ENCODE measurements around the gene GP9.
"Not testable (repeated sequence)": the region's sequence is repeated elsewhere in the genome, so short reads cannot be mapped to it uniquely, and the experiment has no call there.

Gene GP9

GRCh38 chr3:129052675-129053074 lies 7.9 kb upstream of the GP9 start:
- no peak for DNase-seq

GRCh38 chr3:129054605-129055104 lies 5.9 kb upstream of the GP9 start:
- no peak for DNase-seq

DNA sequence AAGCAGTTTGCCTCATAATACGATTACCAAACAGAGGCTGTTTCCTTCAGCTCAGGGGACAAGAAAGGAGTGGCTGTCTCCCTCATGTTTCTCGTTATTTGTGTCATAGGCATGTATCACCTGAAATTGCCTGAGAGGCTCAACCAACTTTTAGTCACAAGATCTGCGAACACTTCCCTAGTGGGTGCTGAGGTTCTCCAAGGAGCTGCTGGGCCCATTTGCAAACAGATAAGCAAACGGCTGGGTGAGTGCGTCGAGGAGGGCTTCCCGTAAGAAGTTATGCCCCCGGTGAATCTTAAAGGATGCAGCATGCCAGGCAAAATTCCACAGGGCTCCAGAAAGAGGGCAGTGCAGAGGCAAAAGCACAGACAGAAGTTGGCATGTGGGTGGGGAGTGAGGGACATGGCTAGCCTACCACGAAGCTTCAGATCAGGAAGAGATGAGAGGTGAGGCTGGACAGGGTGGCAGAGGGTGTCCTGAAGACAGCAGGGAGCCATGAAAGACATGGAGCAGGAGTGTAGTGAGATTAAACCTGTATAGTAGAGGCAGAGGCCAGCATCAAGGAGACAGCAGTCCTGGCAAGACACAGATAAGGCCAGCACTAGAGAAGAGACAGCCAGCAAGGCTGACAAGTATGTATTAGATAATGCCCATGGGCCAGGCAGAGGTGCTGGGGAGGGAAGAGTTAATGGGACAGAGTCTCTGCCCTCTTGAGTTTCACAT lies 4.0 kb upstream of the GP9 start:
- DNase-seq = no peak

DNA sequence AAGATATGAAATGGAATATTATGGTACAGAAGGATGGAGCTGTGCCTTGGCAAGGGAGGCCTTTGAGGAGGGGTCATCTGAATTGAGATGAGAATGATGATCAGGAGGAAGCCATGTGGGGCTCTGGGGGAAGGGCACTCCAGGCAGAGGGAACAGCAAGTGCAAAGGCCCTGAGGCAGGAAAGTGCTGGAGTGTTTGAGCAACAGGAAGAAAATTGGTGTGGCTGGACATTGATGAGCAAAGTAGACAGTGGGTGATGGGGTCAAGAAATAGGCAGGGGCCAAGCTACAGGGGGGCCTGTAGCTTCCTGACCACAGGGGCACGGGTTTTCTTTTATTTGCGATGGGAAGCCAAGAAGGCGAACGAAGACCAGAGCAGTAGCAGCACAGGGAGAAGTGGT lies 3.3 kb upstream of the GP9 start:
- DNase-seq = no peak

GRCh38 chr3:129058441-129059200 lies 2.0 kb upstream of the GP9 start:
- DNase-seq = no peak

DNA sequence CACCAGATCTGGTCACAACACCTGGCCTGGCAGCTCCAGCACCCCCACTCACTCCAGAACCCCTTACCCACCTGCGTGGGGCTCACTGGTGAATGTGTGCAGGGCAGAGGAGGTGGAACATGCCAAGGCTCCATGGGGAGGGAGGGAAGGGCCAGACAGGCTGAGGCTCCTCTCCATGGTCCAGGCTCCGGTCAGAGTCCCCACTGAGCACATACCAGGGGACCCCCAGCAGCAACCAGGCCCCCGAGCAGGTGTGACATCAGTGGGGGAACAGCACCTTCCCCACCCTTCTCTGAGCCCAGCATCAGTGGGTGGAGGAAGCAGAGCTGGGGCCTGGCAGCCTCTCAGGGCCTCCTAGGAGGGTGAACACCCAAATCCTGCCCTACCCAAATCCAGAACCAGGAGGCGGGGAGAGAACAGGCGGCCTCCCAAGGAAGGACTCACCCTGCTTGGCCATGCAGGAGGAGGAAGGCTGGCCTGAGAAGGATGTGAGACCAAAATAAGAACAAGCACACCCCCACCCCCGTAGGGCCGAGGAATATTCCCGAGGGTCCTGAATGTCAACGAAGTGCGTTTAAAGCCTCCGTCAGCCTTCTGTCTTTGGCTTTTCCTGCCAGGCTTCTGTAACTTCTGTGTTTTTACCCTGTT lies 1.1 kb upstream of the GP9 start:
- DNase-seq = no peak

DNA sequence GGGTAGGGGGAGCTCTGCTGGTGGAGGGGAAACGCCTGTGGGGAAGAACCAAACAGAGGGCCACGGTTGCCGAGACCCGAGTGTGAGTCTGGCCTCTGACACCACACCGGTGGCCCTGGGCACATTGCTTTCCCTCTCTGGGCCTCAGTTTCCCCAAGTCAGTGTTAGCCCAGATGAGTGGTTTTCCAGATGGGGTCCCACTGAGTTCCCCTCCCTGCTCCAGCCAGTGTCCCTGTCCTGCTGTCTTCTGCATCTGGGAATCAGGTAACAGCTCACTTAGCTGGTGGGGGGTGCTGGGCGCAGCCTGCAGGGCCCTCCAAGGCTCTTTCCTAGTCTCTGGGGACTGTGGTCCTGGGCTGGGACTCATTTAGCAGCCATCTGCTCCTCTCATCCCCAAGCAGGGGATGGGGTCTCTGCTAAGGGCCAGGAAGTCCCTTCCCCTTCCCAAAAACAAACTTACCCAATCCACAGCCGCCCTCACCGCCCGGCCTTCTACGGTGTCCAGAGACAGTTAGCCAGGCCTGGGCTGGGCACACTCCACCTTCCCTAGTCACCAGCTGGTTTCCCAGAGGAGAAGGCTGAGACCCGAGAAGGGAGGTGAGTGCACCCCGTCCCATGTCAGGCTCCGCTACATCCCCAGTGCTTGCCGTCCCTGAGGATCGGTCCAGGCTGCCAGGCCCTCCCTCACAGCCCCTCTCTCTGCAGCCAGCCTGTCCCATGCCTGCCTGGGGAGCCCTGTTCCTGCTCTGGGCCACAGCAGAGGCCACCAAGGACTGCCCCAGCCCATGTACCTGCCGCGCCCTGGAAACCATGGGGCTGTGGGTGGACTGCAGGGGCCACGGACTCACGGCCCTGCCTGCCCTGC lies 676 bp downstream of the GP9 start:
- DNase-seq = no peak

GRCh38 chr3:129061888-129062834 lies 1.6 kb downstream of the GP9 start:
- no peak for DNase-seq

DNA sequence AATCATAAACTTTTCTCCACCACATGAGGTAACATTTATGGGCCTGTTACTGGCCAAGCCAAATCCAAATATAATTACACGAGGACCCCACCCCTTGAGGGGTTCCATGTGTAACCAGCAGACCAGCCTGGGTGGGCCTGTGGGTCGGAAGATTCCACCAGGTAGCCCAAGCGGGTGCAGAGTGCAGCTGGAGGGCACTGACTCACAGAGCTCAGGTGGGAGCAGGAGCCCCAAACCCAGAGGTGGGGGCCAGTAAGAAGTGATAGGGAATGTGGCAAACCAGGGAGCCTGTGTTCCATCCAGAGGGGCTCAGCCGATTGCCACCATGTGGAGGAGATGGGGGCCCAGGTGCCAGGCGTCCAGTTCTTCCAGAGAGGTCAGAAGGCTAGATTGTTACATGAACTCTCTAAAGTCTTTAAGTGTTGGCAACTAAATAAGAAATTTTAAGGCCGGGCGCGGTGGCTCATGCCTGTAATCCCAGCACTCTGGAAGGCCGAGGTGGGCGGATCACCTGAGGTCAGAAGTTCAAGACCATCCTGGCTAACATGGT lies 2.6 kb downstream of the GP9 start:
- DNase-seq = no peak

DNA sequence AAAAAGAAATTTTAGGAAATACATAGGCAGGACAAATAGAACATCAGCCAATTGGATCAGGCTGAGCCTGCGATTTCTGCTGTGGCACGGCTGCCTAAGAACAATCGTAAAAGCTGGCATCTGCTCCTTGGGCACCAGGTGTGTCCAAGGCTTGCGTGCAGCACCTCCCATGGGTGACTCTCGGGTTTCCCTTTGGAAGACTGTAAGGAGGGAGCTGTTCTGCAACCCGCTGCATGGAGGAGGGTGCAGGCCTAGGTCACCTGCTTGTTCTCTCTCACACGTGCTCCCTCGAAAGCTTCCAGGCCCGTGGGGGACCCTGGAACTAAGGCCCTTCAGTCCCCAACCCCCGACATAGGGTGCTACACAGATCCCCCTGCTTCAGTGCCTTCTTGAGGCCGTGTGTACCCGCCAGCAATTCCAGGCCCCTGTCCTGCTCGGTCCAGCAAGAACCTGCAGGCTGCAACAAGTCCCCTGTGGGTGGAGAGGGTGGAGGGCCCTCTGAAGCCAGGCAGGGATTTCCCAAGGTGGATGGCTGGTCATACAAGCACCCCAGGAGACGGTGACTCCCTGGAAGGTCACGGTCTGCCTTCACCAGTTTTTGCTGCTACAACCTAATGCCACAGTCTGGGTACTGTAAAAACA lies 3.4 kb downstream of the GP9 start:
- no peak for DNase-seq

DNA sequence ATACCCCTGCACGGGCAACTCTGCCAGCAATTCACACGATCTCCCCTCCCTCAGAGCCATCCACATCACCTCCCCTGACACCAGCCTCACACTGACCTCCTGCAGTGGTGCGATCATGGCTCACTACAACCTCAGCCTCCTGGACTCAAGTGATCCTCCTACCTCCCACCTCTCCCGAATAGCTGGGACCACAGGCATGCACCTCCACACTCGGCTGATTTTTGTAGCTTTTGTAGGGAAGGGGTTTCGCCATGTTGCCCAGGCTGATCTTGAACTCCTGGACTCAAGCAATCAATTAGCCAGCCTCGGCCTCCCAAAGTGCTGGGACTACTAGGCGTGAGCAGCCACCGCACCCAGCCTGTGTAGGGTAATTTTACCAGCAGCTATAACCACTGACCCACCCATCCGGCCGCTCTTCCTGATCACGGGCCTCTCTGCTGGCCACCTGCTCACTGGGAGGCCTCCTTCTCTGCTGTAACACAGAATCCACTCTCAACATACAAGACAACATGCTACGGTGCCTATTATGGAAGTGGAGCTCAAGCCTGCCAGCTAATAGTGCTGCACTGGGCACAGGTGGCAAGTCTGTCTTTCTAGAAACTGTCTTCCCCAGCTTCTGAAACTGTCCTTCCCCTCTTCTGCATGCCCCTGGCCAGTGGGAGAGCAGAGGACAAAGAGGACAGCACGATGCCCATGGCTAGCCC lies 4.6 kb downstream of the GP9 start:
- no peak for DNase-seq

GRCh38 chr3:129065720-129066073 lies 5.1 kb downstream of the GP9 start:
- no peak for DNase-seq

DNA sequence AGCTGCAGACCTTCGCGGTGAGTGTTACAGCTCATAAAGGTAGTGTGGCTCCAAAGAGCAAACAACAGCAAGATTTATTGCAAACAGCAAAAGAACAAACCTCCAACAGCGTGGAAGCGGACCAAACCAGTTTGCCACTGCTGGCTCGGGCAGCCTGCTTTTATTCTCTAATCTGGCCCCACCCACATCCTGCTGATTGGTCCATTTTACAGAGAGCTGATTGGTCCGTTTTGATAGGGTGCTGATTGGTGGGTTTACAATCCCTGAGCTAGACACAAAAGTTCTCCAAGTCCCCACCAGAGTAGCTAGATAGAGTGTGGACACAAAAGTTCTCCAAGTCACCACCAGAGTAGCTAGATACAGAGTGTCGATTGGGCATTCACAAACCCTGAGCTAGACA lies 7.1 kb downstream of the GP9 start:
- not testable (repeated sequence) for DNase-seq

DNA sequence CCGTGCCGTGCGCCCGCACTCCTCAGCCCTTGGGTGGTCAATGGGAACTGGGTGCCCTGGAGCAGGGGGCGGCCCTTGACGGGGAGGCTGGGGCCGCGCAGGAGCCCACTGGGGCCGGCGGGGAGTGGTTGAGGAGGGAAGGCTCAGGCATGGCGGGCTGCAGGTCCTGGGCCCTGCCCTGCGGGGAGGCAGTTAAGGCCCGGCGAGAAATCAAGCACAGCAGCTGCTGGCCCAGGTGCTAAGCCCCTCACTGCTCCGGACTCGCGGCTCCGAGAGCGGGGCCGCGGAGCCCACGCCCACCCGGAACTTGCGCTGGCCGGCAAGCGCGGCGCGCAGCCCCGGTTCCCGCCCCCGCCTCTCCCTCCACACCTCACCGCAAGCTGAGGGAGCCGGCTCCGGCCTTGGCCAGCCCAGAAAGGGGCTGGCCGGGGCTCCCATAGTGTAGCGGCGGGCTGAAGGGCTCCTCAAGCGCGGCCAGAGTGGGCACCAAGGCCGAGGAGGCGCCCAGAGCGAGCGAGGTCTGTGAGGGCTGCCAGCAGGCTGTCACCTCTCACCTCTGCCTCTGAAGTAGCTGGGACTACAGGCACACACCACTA lies 7.8 kb downstream of the GP9 start:
- DNase-seq = no peak

DNA sequence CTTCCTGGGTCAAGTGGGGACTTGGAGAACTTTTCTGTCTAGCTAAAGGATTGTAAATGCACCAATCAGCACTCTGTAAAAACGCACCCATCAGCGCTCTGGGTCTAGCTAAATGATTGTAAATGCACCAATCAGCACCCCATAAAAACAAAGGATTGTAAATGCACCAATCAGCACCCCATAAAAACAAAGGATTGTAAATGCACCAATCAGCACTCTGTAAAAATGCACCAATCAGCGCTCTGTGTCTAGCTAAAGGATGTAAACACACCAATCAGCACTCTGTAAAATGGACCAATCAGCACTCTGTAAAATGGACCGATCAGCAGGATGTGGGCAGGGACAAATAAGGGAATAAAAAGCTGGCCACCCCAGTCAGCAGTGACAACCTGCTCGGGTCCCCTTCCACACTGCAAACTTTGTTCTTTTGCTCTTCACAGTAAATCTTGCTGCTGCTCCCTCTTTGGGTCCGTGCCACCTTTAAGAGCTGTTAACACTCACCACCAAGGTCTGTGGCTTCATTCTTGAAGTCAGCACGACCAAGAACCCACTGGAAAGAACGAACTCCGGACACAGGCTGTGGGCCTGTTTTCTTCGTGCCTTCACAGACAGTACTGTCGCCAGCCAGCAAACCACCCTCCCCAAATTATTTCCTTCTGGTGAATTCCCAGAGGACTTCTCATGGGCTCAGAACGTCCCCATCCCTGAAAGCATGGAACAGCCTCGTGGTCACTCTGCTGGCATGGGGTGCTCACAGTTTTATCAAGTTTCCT lies 8.9 kb downstream of the GP9 start:
- DNase-seq = not testable (repeated sequence)

DNA sequence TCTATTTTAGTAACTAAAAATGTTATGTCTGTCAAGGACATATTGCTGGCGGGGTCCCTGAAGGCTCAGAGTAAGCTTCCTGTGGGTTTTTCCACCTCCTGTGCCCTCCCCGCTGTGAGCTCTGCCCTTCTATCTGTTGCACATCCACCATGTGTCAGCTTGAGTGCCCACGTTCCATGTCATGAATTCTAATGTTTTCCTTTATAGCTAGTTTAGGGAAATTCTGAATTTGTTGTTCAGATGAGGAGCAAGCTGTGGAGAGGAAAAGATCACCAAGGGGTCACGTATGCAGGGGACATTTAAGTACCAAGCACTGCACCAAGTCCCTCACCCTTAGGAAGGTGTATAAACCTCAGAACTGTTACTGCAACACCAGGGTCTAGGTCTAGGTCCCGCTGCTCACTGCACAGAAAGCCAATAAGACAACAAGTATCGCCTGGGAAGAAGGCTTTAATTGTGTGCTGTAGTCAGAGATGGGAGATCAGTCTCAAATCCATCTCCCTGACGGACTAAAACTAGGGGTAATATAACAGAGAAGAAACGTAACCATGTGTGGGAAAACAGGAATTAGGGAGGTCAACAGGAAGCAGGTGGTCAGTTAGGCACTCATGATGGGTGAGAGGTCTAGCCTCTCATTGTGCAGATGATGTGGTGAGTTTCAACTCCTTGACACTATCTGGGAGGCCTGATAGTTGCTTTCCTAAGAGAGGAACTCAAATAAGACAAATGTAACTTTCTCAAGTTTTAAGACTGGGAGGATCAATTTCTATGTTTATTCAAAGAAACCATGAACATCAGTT lies 9.7 kb downstream of the GP9 start:
- DNase-seq = no peak

- DNase-seq = no peak
Measured at GRCh38 chr3:129077222-129077621, 16.6 kb downstream of the GP9 start.

DNA sequence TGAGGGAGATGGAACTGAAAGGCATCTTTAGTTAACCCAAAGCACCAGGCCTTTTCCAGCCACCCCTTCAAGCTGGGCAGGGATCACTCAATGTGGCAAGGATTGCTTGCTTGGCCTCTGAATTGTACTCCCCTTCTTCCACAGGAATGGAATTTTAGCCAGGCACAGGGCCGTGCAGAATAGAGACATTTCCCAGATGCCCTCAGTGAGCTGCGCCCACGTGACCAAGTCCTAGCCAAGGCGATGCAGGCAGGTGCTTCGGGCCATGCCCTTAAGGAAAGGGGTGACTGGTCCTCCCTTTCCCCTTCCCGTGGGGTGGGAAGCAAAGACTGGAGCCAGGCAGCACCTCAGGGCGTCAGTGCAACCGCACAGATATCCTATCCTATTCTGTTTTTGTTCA lies 17.9 kb downstream of the GP9 start:
- DNase-seq = no peak

Measured in NCI-H226 (cell line).